Measurements from ENCODE around the gene TBPL2. TPM values are rescaled to one million over a fixed set of nuclear protein-coding genes. Genes with fewer than 3 reads are reported as not detected.
A peak's percentile ranks its signal among the peaks of the same experiment; 100 is the strongest.

Gene TBPL2
- total RNA-seq, 1 donor from 2014 or later = not detected

GRCh38 chr14:55446127-55446736 is 5.8 kb upstream of the TBPL2 start:
- DNase-seq (ENCODE audit: low read depth) = peak; percentile 44
- no peak overlapping the region for H3K4me3 ChIP-seq (ENCODE audit: low read depth, low read length)

GRCh38 chr14:55441286-55441685 is 870 bp upstream of the TBPL2 start:
- DNase-seq (ENCODE audit: low read depth) = no peak
- no peak for TF ChIP-seq CTCF (conservative IDR thresholded peaks at IDR 0.05; ENCODE audit: low read depth, low read length)
- no peak overlapping the region for H3K4me3 ChIP-seq (ENCODE audit: low read depth, low read length)

More at GRCh38 chr14:55446127-55446736, 5.8 kb upstream of the TBPL2 start:
- TF ChIP-seq CTCF (conservative IDR thresholded peaks at IDR 0.05; ENCODE audit: low read depth, low read length) = peak; percentile 80

- DNase-seq (ENCODE audit: low read depth) = no peak
- peak; percentile 72 for TF ChIP-seq CTCF (conservative IDR thresholded peaks at IDR 0.05; ENCODE audit: low read depth, low read length)
- H3K4me3 ChIP-seq (ENCODE audit: low read depth, low read length) = no peak overlapping the region
These were observed 2.2 kb downstream of the TBPL2 start for GRCh38 chr14:55438066-55438683.

GRCh38 chr14:55436931-55437330 is 3.5 kb downstream of the TBPL2 start:
- DNase-seq (ENCODE audit: low read depth) = no peak
- no peak overlapping the region for H3K4me3 ChIP-seq (ENCODE audit: low read depth, low read length)
- TF ChIP-seq CTCF (conservative IDR thresholded peaks at IDR 0.05; ENCODE audit: low read depth, low read length) = no peak

GRCh38 chr14:55436519-55436918 is 3.9 kb downstream of the TBPL2 start:
- no peak overlapping the region for H3K4me3 ChIP-seq (ENCODE audit: low read depth, low read length)
- TF ChIP-seq CTCF (conservative IDR thresholded peaks at IDR 0.05; ENCODE audit: low read depth, low read length) = no peak
- DNase-seq (ENCODE audit: low read depth) = no peak

- TF ChIP-seq CTCF (conservative IDR thresholded peaks at IDR 0.05; ENCODE audit: low read depth, low read length) = no peak
- no peak overlapping the region for H3K4me3 ChIP-seq (ENCODE audit: low read depth, low read length)
- DNase-seq (ENCODE audit: low read depth) = no peak
These were observed 5.6 kb downstream of the TBPL2 start for GRCh38 chr14:55434805-55435174.

Data from epithelial cell of proximal tubule (primary cell).